ENCODE results near the gene RRP7A.
"Not testable (repeated sequence)": the region's sequence is repeated elsewhere in the genome, so short reads cannot be mapped to it uniquely, and the experiment has no call there.

The RRP7A gene

DNA sequence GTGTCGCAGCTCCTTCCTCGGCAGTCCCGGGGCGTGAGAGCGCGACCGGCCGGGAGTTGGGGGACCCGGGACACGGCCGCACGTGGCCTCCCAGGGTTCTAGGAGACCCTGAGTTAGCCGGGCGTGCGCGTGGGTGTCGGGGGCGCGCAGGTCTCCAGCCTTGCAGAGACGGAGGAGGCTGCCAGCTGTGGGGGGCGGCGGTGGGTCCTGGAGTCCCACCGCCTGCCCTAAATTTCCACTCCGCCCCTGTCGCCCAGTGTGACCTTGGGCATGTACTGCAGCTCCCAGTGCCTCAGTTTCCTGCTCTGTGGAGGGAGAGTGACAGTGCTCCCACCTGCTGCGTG, 18.8 kb downstream of the RRP7A start:
- Histone ChIP-seq H3K9ac (ENCODE audit: low read length) (peak overlapping the region; percentile 31; the same call in 1 of the 2 replicates), H2AFZ (ENCODE audit: low read length) (no peak overlapping the region), H3K4me1 (ENCODE audit: insufficient read depth, low read length, severe bottlenecking) (peaks cover 11% of the 10 kb centered on the region), H3K9me2 (ENCODE audit: low read depth, low read length) (no peaks in the 10 kb centered on the region), H3F3A (ENCODE audit: insufficient read depth, low read length) (no peaks in the 10 kb centered on the region), H3K4me2 (ENCODE audit: low read length) (peak overlapping the region; percentile 75), H3K27me3 (ENCODE audit: insufficient read depth, low read length) (no peaks in the 10 kb centered on the region), H3K27ac (ENCODE audit: low read depth, low read length, poor library complexity, severe bottlenecking) (no peak overlapping the region), H3K79me2 (ENCODE audit: insufficient read depth, low read length) (no peaks in the 10 kb centered on the region), H3K36me3 (ENCODE audit: insufficient read depth, low read length) (no peaks in the 10 kb centered on the region), H3K4me3 (ENCODE audit: low read depth, low read length, poor library complexity, severe bottlenecking) (peak overlapping the region; percentile 59), H4K20me1 (ENCODE audit: insufficient read depth, low read length) (no peaks in the 10 kb centered on the region), H3K9me3 (ENCODE audit: low read length) (no peaks in the 10 kb centered on the region)
- TF ChIP-seq, protein P1, sequence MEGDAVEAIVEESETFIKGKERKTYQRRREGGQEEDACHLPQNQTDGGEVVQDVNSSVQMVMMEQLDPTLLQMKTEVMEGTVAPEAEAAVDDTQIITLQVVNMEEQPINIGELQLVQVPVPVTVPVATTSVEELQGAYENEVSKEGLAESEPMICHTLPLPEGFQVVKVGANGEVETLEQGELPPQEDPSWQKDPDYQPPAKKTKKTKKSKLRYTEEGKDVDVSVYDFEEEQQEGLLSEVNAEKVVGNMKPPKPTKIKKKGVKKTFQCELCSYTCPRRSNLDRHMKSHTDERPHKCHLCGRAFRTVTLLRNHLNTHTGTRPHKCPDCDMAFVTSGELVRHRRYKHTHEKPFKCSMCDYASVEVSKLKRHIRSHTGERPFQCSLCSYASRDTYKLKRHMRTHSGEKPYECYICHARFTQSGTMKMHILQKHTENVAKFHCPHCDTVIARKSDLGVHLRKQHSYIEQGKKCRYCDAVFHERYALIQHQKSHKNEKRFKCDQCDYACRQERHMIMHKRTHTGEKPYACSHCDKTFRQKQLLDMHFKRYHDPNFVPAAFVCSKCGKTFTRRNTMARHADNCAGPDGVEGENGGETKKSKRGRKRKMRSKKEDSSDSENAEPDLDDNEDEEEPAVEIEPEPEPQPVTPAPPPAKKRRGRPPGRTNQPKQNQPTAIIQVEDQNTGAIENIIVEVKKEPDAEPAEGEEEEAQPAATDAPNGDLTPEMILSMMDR (IDR thresholded peaks at IDR 0.05; ENCODE audit: low read length), result no peak
- no peak for TF ChIP-seq EZH2 (IDR thresholded peaks at IDR 0.05; ENCODE audit: borderline replicate concordance, low read length)

DNA sequence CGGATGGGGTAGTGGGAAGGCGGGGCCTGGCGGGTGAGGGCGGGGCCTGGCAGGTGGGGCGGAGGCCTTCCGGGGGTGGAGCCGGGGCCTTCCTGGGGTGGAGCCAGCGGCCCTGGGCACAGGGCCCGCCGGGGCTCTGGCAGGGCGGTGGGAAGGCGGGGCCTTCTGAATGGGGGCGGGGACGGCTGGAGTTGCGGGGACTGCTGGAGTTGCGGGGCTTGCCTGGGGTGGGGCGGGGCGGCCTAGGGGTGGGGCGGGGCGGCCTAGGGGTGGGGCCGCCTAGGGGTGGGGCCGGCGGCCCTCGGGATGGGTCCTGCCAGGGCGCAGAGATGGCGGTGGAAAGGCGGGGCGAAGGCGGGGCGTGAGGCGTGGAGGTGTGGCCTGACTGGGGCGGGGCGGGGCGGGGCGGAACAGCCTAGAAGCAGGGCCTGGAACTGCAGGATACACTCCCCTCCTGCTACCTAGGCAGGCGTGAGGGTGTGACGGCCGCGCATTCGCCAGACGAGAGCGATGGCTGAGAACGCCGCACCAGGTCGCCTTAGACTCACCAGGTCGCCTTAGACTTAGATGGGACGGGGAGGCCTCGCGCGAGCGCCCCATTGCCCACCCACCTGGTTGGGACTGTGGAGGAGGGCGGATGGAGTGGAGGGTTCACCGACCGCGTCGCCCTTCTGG, 19.3 kb downstream of the RRP7A start:
- no peaks in the 10 kb centered on the region for H3K9me2 ChIP-seq (ENCODE audit: low read depth, low read length)
- H3K9me3 ChIP-seq (ENCODE audit: low read length), result no peaks in the 10 kb centered on the region
- no peak overlapping the region for H2AFZ ChIP-seq (ENCODE audit: low read length)
- peak overlapping the region; percentile 59 for H3K4me3 ChIP-seq (ENCODE audit: low read depth, low read length, poor library complexity, severe bottlenecking)
- no peaks in the 10 kb centered on the region for H3K79me2 ChIP-seq (ENCODE audit: insufficient read depth, low read length)
- peaks cover 12% of the 10 kb centered on the region for H3K4me1 ChIP-seq (ENCODE audit: insufficient read depth, low read length, severe bottlenecking)
- H3K36me3 ChIP-seq (ENCODE audit: insufficient read depth, low read length), result no peaks in the 10 kb centered on the region
- H3K27ac ChIP-seq (ENCODE audit: low read depth, low read length, poor library complexity, severe bottlenecking), result no peak overlapping the region
- no peaks in the 10 kb centered on the region for H3K27me3 ChIP-seq (ENCODE audit: insufficient read depth, low read length)
- peak overlapping the region; percentile 31; the same call in 1 of the 2 replicates for H3K9ac ChIP-seq (ENCODE audit: low read length)
- H3K4me2 ChIP-seq (ENCODE audit: low read length), result peak overlapping the region; percentile 75
- TF ChIP-seq, protein P1 (IDR thresholded peaks at IDR 0.05; ENCODE audit: low read length), result no peak
- TF ChIP-seq EZH2 (IDR thresholded peaks at IDR 0.05; ENCODE audit: borderline replicate concordance, low read length), result no peak
- H4K20me1 ChIP-seq (ENCODE audit: insufficient read depth, low read length), result no peaks in the 10 kb centered on the region
- no peaks in the 10 kb centered on the region for H3F3A ChIP-seq (ENCODE audit: insufficient read depth, low read length)

DNA sequence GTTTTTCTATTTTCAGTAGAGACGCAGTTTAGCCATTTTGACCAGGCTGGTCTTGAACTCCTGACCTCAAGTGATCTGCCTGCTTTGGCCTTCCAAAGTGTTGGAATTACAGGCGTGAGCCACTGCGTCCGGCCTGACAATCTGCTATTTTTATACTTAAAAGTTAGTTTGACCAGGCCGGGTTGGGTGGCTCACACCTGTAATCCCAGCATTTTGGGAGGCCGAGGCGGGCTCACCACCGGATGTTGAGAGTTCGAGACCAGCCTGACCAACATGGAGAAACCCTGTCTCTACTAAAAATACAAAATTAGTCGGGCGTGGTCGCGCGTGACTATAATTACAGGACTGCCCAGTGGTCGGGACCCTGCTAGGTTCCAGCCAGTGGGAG, 19.8 kb downstream of the RRP7A start:
- Histone ChIP-seq H3K4me2 (ENCODE audit: low read length) (peak overlapping the region; percentile 41; the same call in 1 of the 2 replicates), H3K4me1 (ENCODE audit: insufficient read depth, low read length, severe bottlenecking) (peaks cover 12% of the 10 kb centered on the region), H3K4me3 (ENCODE audit: low read depth, low read length, poor library complexity, severe bottlenecking) (peak overlapping the region; percentile 43)
- H3K79me2 ChIP-seq (ENCODE audit: insufficient read depth, low read length); H3K9ac ChIP-seq (ENCODE audit: low read length); H3K27me3 ChIP-seq (ENCODE audit: insufficient read depth, low read length); H3K27ac ChIP-seq (ENCODE audit: low read depth, low read length, poor library complexity, severe bottlenecking); H4K20me1 ChIP-seq (ENCODE audit: insufficient read depth, low read length); H3K9me3 ChIP-seq (ENCODE audit: low read length); H2AFZ ChIP-seq (ENCODE audit: low read length); H3K9me2 ChIP-seq (ENCODE audit: low read depth, low read length); H3K36me3 ChIP-seq (ENCODE audit: insufficient read depth, low read length); H3F3A ChIP-seq (ENCODE audit: insufficient read depth, low read length): not testable (repeated sequence)

DNA sequence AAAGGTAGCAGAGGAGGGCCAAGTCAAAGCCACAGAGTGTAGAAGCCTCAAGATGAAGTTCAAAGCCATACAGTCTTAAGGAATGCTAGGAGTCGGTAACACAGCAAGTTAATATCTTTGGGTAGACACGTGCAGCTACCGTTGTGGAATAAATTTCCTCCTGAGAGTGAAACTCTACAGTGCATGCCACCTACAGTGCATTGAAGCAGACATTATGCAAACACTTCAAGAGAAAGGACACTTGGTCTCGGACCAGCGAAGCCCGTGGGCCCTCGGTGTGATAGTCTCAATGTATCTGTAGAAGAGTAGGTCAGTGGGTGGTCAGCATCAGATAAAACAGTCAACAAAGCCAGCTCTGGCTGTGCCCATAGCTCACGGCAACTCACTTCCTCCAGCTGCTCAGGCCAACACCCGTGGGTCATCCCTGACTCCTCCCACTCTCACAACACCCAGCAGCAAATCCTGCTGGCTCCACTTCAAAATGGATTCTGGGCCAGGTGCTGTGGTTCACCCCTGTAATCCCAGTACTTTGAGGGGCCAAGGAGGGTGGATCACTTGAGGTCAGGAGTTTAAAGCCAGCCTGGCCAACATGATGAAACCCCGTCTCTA, 24.0 kb downstream of the RRP7A start:
- H3K79me2 ChIP-seq (ENCODE audit: insufficient read depth, low read length); H4K20me1 ChIP-seq (ENCODE audit: insufficient read depth, low read length); H3K9me3 ChIP-seq (ENCODE audit: low read length); H3K4me2 ChIP-seq (ENCODE audit: low read length); H3K27me3 ChIP-seq (ENCODE audit: insufficient read depth, low read length); H3K36me3 ChIP-seq (ENCODE audit: insufficient read depth, low read length); H3K9me2 ChIP-seq (ENCODE audit: low read depth, low read length); H3F3A ChIP-seq (ENCODE audit: insufficient read depth, low read length); H3K9ac ChIP-seq (ENCODE audit: low read length); H3K4me3 ChIP-seq (ENCODE audit: low read depth, low read length, poor library complexity, severe bottlenecking); H3K4me1 ChIP-seq (ENCODE audit: insufficient read depth, low read length, severe bottlenecking); H2AFZ ChIP-seq (ENCODE audit: low read length); H3K27ac ChIP-seq (ENCODE audit: low read depth, low read length, poor library complexity, severe bottlenecking): not testable (repeated sequence)

All from OCI-LY1 (cell line).